Measurements from ENCODE around the gene ZBED5.
A peak's percentile ranks its signal among the peaks of the same experiment; 100 is the strongest.
"Not testable (repeated sequence)": the region's sequence is repeated elsewhere in the genome, so short reads cannot be mapped to it uniquely, and the experiment has no call there.

The ZBED5 gene

GRCh38 chr11:10896493-10896892 is 38.6 kb upstream of the ZBED5 start:
- FAIRE-seq, result no peak
- TF ChIP-seq POLR2A (IDR thresholded peaks at IDR 0.05; ENCODE audit: low read depth, low read length) (no peak), TAF1 (IDR thresholded peaks at IDR 0.05; ENCODE audit: low read depth, low read length) (no peak), PAX5 (IDR thresholded peaks at IDR 0.05; ENCODE audit: insufficient read depth, low read length, severe bottlenecking) (no peak), SPI1 (IDR thresholded peaks at IDR 0.05; ENCODE audit: low read depth, low read length) (no peak)
- no peak for DNase-seq (ENCODE audit: insufficient read length, low spot score)

GRCh38 chr11:10895285-10895684 is 37.4 kb upstream of the ZBED5 start:
- FAIRE-seq (no peak), DNase-seq (ENCODE audit: insufficient read length, low spot score) (no peak)
- no peak for TF ChIP-seq SPI1 (IDR thresholded peaks at IDR 0.05; ENCODE audit: low read depth, low read length)
- TF ChIP-seq PAX5 (IDR thresholded peaks at IDR 0.05; ENCODE audit: insufficient read depth, low read length, severe bottlenecking), result no peak
- TF ChIP-seq TAF1 (IDR thresholded peaks at IDR 0.05; ENCODE audit: low read depth, low read length), result no peak
- no peak for TF ChIP-seq POLR2AphosphoS5 (IDR thresholded peaks at IDR 0.05; ENCODE audit: low read depth, low read length)
- TF ChIP-seq POU2F2 (IDR thresholded peaks at IDR 0.05; ENCODE audit: low read depth, low read length), result no peak
- TF ChIP-seq POLR2A (IDR thresholded peaks at IDR 0.05; ENCODE audit: low read depth, low read length), result no peak

- no peak for FAIRE-seq
- DNase-seq (ENCODE audit: insufficient read length, low spot score), result no peak
- TF ChIP-seq POU2F2 (IDR thresholded peaks at IDR 0.05; ENCODE audit: low read depth, low read length) (no peak), PAX5 (IDR thresholded peaks at IDR 0.05; ENCODE audit: insufficient read depth, low read length, severe bottlenecking) (no peak), POLR2AphosphoS5 (IDR thresholded peaks at IDR 0.05; ENCODE audit: low read depth, low read length) (no peak), POLR2A (IDR thresholded peaks at IDR 0.05; ENCODE audit: low read depth, low read length) (no peak), TAF1 (IDR thresholded peaks at IDR 0.05; ENCODE audit: low read depth, low read length) (no peak), SPI1 (IDR thresholded peaks at IDR 0.05; ENCODE audit: low read depth, low read length) (no peak)
Observed at GRCh38 chr11:10894666-10895065, 36.8 kb upstream of the ZBED5 start.

- FAIRE-seq (no peak), DNase-seq (ENCODE audit: insufficient read length, low spot score) (no peak)
- TF ChIP-seq TAF1 (IDR thresholded peaks at IDR 0.05; ENCODE audit: low read depth, low read length) (no peak), POLR2AphosphoS5 (IDR thresholded peaks at IDR 0.05; ENCODE audit: low read depth, low read length) (no peak), PAX5 (IDR thresholded peaks at IDR 0.05; ENCODE audit: insufficient read depth, low read length, severe bottlenecking) (no peak), POLR2A (IDR thresholded peaks at IDR 0.05; ENCODE audit: low read depth, low read length) (no peak), SPI1 (IDR thresholded peaks at IDR 0.05; ENCODE audit: low read depth, low read length) (no peak), POU2F2 (IDR thresholded peaks at IDR 0.05; ENCODE audit: low read depth, low read length) (no peak)
Observed at GRCh38 chr11:10893714-10894151, 35.9 kb upstream of the ZBED5 start.

GRCh38 chr11:10892250-10892649 is 34.4 kb upstream of the ZBED5 start:
- no peak for TF ChIP-seq POLR2AphosphoS5 (IDR thresholded peaks at IDR 0.05; ENCODE audit: low read depth, low read length)
- TF ChIP-seq SPI1 (IDR thresholded peaks at IDR 0.05; ENCODE audit: low read depth, low read length), result 0 out of 2 replicates have a peak, but pooled peaks have one; percentile 26
- DNase-seq (ENCODE audit: insufficient read length, low spot score) (no peak), FAIRE-seq (no peak)

GRCh38 chr11:10891151-10891720 is 33.4 kb upstream of the ZBED5 start:
- DNase-seq (ENCODE audit: insufficient read length, low spot score), result no peak
- TF ChIP-seq PAX5 (IDR thresholded peaks at IDR 0.05; ENCODE audit: insufficient read depth, low read length, severe bottlenecking) (no peak), TAF1 (IDR thresholded peaks at IDR 0.05; ENCODE audit: low read depth, low read length) (no peak), POU2F2 (IDR thresholded peaks at IDR 0.05; ENCODE audit: low read depth, low read length) (no peak), POLR2A (IDR thresholded peaks at IDR 0.05; ENCODE audit: low read depth, low read length) (no peak), SPI1 (IDR thresholded peaks at IDR 0.05; ENCODE audit: low read depth, low read length) (no peak), POLR2AphosphoS5 (IDR thresholded peaks at IDR 0.05; ENCODE audit: low read depth, low read length) (no peak)
- no peak for FAIRE-seq

GRCh38 chr11:10890083-10890482 is 32.2 kb upstream of the ZBED5 start:
- DNase-seq (ENCODE audit: insufficient read length, low spot score); FAIRE-seq: not testable (repeated sequence)

GRCh38 chr11:10887307-10887706 is 29.5 kb upstream of the ZBED5 start:
- FAIRE-seq, result no peak
- DNase-seq (ENCODE audit: insufficient read length, low spot score), result no peak
- no peak for TF ChIP-seq SPI1 (IDR thresholded peaks at IDR 0.05; ENCODE audit: low read depth, low read length)
- TF ChIP-seq TAF1 (IDR thresholded peaks at IDR 0.05; ENCODE audit: low read depth, low read length), result no peak
- no peak for TF ChIP-seq POU2F2 (IDR thresholded peaks at IDR 0.05; ENCODE audit: low read depth, low read length)
- no peak for TF ChIP-seq POLR2AphosphoS5 (IDR thresholded peaks at IDR 0.05; ENCODE audit: low read depth, low read length)
- no peak for TF ChIP-seq PAX5 (IDR thresholded peaks at IDR 0.05; ENCODE audit: insufficient read depth, low read length, severe bottlenecking)
- TF ChIP-seq POLR2A (IDR thresholded peaks at IDR 0.05; ENCODE audit: low read depth, low read length), result no peak

- DNase-seq (ENCODE audit: insufficient read length, low spot score), result no peak
- FAIRE-seq, result no peak
- TF ChIP-seq POU2F2 (IDR thresholded peaks at IDR 0.05; ENCODE audit: low read depth, low read length) (no peak), POLR2AphosphoS5 (IDR thresholded peaks at IDR 0.05; ENCODE audit: low read depth, low read length) (no peak), SPI1 (IDR thresholded peaks at IDR 0.05; ENCODE audit: low read depth, low read length) (no peak), POLR2A (IDR thresholded peaks at IDR 0.05; ENCODE audit: low read depth, low read length) (no peak)
Observed at GRCh38 chr11:10886652-10887250, 28.9 kb upstream of the ZBED5 start.

GRCh38 chr11:10885703-10886363 is 28.0 kb upstream of the ZBED5 start:
- FAIRE-seq (no peak), DNase-seq (ENCODE audit: insufficient read length, low spot score) (no peak)
- TF ChIP-seq SPI1 (IDR thresholded peaks at IDR 0.05; ENCODE audit: low read depth, low read length) (no peak), PAX5 (IDR thresholded peaks at IDR 0.05; ENCODE audit: insufficient read depth, low read length, severe bottlenecking) (no peak), POU2F2 (IDR thresholded peaks at IDR 0.05; ENCODE audit: low read depth, low read length) (no peak), POLR2AphosphoS5 (IDR thresholded peaks at IDR 0.05; ENCODE audit: low read depth, low read length) (no peak), POLR2A (IDR thresholded peaks at IDR 0.05; ENCODE audit: low read depth, low read length) (no peak)

GRCh38 chr11:10884292-10884691 is 26.4 kb upstream of the ZBED5 start:
- not testable (repeated sequence) for FAIRE-seq; DNase-seq (ENCODE audit: insufficient read length, low spot score)

All from GM12891 (cell line).